ENCODE results near the gene USP34.

USP34 gene

DNA sequence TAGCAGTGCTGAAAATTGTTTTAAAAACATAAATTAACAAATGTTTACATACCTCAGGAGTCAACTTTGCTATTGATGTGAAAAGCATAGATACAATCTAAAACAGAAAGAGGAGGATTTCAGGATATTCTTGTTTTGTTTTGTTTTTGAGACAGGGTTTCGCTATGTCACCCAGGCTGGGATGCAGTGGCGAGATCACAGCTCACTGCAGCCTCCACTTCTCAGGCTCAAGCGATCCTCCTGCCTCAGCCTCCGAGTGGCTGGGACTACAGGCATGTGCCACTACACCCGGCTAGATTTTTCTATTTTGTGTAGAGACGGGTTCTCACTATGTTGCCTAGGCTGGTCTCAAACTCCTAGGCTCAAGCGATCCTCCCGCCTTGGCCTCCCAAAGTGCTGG, 248.3 kb downstream of the USP34 start:
- TF ChIP-seq ZFP3 (CRISPR knock-in tag; IDR thresholded peaks at IDR 0.05) (no peak), TOX (CRISPR knock-in tag; IDR thresholded peaks at IDR 0.05; ENCODE audit: borderline replicate concordance) (no peak), TCF4 (CRISPR knock-in tag; IDR thresholded peaks at IDR 0.05; ENCODE audit: borderline replicate concordance) (no peak), OSR1 (CRISPR knock-in tag; IDR thresholded peaks at IDR 0.05) (no peak), ISL1 (CRISPR knock-in tag; IDR thresholded peaks at IDR 0.05) (no peak), PATZ1 (CRISPR knock-in tag; IDR thresholded peaks at IDR 0.05; ENCODE audit: borderline replicate concordance) (no peak)
- TF ChIP-seq, protein P1, sequence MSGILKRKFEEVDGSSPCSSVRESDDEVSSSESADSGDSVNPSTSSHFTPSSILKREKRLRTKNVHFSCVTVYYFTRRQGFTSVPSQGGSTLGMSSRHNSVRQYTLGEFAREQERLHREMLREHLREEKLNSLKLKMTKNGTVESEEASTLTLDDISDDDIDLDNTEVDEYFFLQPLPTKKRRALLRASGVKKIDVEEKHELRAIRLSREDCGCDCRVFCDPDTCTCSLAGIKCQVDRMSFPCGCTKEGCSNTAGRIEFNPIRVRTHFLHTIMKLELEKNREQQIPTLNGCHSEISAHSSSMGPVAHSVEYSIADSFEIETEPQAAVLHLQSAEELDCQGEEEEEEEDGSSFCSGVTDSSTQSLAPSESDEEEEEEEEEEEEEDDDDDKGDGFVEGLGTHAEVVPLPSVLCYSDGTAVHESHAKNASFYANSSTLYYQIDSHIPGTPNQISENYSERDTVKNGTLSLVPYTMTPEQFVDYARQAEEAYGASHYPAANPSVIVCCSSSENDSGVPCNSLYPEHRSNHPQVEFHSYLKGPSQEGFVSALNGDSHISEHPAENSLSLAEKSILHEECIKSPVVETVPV (CRISPR knock-in tag; IDR thresholded peaks at IDR 0.05) = no peak
- TF ChIP-seq, protein P2, sequence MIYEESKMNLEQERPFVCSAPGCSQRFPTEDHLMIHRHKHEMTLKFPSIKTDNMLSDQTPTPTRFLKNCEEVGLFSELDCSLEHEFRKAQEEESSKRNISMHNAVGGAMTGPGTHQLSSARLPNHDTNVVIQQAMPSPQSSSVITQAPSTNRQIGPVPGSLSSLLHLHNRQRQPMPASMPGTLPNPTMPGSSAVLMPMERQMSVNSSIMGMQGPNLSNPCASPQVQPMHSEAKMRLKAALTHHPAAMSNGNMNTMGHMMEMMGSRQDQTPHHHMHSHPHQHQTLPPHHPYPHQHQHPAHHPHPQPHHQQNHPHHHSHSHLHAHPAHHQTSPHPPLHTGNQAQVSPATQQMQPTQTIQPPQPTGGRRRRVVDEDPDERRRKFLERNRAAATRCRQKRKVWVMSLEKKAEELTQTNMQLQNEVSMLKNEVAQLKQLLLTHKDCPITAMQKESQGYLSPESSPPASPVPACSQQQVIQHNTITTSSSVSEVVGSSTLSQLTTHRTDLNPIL (CRISPR knock-in tag; IDR thresholded peaks at IDR 0.05; ENCODE audit: low read depth) = no peak
- ATAC-seq = no peak

DNA sequence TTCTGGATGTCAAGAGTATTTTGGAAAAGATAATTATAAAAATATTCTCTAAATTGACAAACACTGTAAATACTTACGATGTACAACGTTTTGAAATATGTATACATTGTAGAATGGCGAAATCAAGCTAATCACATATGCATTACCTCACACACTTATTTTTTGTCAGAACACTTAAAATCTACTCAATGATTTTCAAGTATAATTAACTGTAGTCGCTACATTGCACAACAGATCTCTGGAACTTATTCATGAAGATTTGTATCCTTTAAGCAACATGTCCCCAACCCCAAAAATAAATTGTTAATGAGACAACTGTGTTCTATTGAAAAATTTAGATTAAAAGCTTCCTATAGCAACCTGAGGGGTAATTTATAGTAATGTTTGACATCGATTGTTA, 249.1 kb downstream of the USP34 start:
- TF ChIP-seq OSR1 (CRISPR knock-in tag; IDR thresholded peaks at IDR 0.05) (no peak), SNAI2 (CRISPR knock-in tag; IDR thresholded peaks at IDR 0.05) (no peak), TCF4 (CRISPR knock-in tag; IDR thresholded peaks at IDR 0.05; ENCODE audit: borderline replicate concordance) (no peak), ZNF70 (CRISPR knock-in tag; IDR thresholded peaks at IDR 0.05) (no peak), ZC3H10 (CRISPR knock-in tag; IDR thresholded peaks at IDR 0.05) (no peak), BACH2 (CRISPR knock-in tag; IDR thresholded peaks at IDR 0.05; ENCODE audit: borderline replicate concordance) (no peak), ESRRG (CRISPR knock-in tag; IDR thresholded peaks at IDR 0.05) (no peak), ZNF565 (CRISPR knock-in tag; conservative IDR thresholded peaks at IDR 0.05; ENCODE audit: low read depth) (no peak)
- TF ChIP-seq, protein P2 (CRISPR knock-in tag; IDR thresholded peaks at IDR 0.05; ENCODE audit: low read depth) = no peak
- ATAC-seq = no peak

DNA sequence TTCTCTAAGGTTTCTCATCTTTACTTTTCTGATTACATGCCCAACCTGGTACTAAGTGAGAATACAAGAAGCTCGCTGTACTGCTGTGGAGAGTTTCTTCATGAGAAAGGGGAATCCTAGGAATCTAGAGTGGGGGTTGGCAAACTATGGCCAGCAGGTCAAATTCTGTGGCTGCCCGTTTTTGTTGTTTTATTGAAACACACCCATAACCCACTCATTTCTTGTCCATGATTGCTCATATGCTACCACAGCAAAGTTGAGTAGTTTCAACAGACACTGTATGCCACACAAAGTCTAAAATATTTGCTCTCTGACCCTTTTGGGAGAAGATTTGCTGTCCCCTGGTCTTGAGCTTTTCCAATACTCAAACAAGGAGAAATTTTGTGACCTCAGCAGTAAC, 250.1 kb downstream of the USP34 start:
- no peak for ATAC-seq
- TF ChIP-seq PPARA (CRISPR knock-in tag; IDR thresholded peaks at IDR 0.05; ENCODE audit: borderline replicate concordance) = no peak

DNA sequence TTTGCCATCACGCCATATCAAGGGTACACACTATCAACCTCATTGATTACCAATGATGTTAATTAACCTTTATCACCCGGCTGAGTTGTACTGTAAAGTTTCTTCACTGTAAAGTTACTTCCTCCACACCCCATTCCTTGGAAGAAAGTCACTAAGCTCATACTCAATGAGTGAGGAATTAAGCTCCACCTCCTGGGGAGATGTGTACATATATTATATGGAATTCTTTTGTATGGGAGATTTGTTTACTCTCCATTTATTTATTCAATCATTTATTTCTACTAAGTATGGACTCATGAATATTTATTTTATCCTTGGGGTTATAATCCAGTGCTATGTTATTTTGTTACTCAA, 252.1 kb downstream of the USP34 start:
- ATAC-seq = no peak
- TF ChIP-seq ZC3H10 (CRISPR knock-in tag; IDR thresholded peaks at IDR 0.05) (no peak), ZNF8 (CRISPR knock-in tag; IDR thresholded peaks at IDR 0.05) (no peak), BACH2 (CRISPR knock-in tag; IDR thresholded peaks at IDR 0.05; ENCODE audit: borderline replicate concordance) (no peak), PATZ1 (CRISPR knock-in tag; IDR thresholded peaks at IDR 0.05; ENCODE audit: borderline replicate concordance) (no peak)
- TF ChIP-seq, protein P2 (CRISPR knock-in tag; IDR thresholded peaks at IDR 0.05; ENCODE audit: low read depth) = no peak
